Activated CD8-positive, alpha-beta memory T cell treated with anti-CD3 and anti-CD28 coated beads, Interleukin-2, amount 50 U/mL, for 24 hours (primary cell): Measurements from ENCODE around the gene C5orf58.

Source experiments
- DNase-seq: peaks from one replicate; pipeline ENCODE4 v3.0.0-alpha.2; 2020; ENCODE audit errors: extremely low read depth

The C5orf58 gene

GRCh38 chr5:170256571-170256970, 23.8 kb downstream of the C5orf58 start:
- no peak for DNase-seq

GRCh38 chr5:170257370-170257769, 24.6 kb downstream of the C5orf58 start:
- no peak for DNase-seq

- no peak for DNase-seq
Measured at GRCh38 chr5:170261528-170262043, 28.8 kb downstream of the C5orf58 start.

- no peak for DNase-seq
Measured at GRCh38 chr5:170262061-170263045, 29.6 kb downstream of the C5orf58 start.

- DNase-seq = no peak
Measured at GRCh38 chr5:170263906-170264305, 31.1 kb downstream of the C5orf58 start.

- DNase-seq = no peak
Measured at GRCh38 chr5:170265522-170265921, 32.7 kb downstream of the C5orf58 start.

GRCh38 chr5:170266570-170267381, 34.0 kb downstream of the C5orf58 start:
- DNase-seq = no peak

- peak; percentile 42 for DNase-seq
Measured at GRCh38 chr5:170267431-170268152, 34.8 kb downstream of the C5orf58 start.

- DNase-seq = no peak
Measured at GRCh38 chr5:170268153-170268689, 35.4 kb downstream of the C5orf58 start.

- no peak for DNase-seq
Measured at GRCh38 chr5:170268884-170269283, 36.1 kb downstream of the C5orf58 start.

- no peak for DNase-seq
Measured at GRCh38 chr5:170269579-170269978, 36.8 kb downstream of the C5orf58 start.

GRCh38 chr5:170270293-170271069, 37.7 kb downstream of the C5orf58 start:
- DNase-seq = no peak

- no peak for DNase-seq
Measured at GRCh38 chr5:170273968-170274710, 41.4 kb downstream of the C5orf58 start.

- DNase-seq = no peak
Measured at GRCh38 chr5:170275376-170275994, 42.7 kb downstream of the C5orf58 start.

- DNase-seq = no peak
Measured at GRCh38 chr5:170276140-170276539, 43.4 kb downstream of the C5orf58 start.

GRCh38 chr5:170277867-170278281, 45.1 kb downstream of the C5orf58 start:
- no peak for DNase-seq

- DNase-seq = peak; percentile 81
Measured at GRCh38 chr5:170278611-170279458, 46.0 kb downstream of the C5orf58 start.

- no peak for DNase-seq
Measured at GRCh38 chr5:170279459-170279817, 46.7 kb downstream of the C5orf58 start.
